IMR-90 (cell line): ENCODE data around the gene GRID1. TPM values are rescaled to one million over a fixed set of nuclear protein-coding genes. Genes with fewer than 3 reads are reported as not detected.

Experiments
- ATAC-seq: fragments of 200-7000 bp; cut with Tn5 transposase; 2 replicates; pipeline ENCODE4 v1.9.1; 2020; ENCODE audit warnings: low read depth, mild to moderate bottlenecking, moderate library complexity
- BruUV-seq: library from RNA; stranded (reverse); fragments of 400-500 nt; replicated peaks from 2 replicates; lab custom pipeline; 2021; lab: Mats Ljungman, UMichigan
- CTCF ChIA-PET: fragments of 300-600 bp; formaldehyde crosslinking; extraction: SDS; loops from one replicate; lab custom pipeline; 2021; ENCODE audit warnings: antibody characterized with exemption; lab: Yijun Ruan, JAX
- POLR2A ChIA-PET: fragments of 300-600 bp; sonication (Branson Sonifier 250); formaldehyde crosslinking; loops from one replicate; lab custom pipeline; 2022; ENCODE audit warnings: antibody characterized with exemption; ENCODE audit not compliant: unreplicated experiment; lab: Charles Lee
- DNase-seq: peaks from one replicate; pipeline ENCODE4 v3.0.0; 2013
- H2AFZ ChIP-seq: replicated peaks from 2 replicates; pipeline ENCODE3; 2013; ENCODE audit warnings: low read length, mild to moderate bottlenecking; ENCODE audit not compliant: poor library complexity
- H2AK5ac ChIP-seq: 2 replicates; pipeline ENCODE4 v1.6.1; 2013; ENCODE audit warnings: low read depth, low read length, inconsistent platforms
- H2AK9ac ChIP-seq: replicated peaks from 2 replicates; pipeline ENCODE3; 2013; ENCODE audit warnings: mild to moderate bottlenecking, low read depth, low read length, moderate library complexity; ENCODE audit not compliant: poor library complexity
- H2BK120ac ChIP-seq: 2 replicates; pipeline ENCODE4 v1.6.1; 2013; ENCODE audit warnings: low read depth, low read length, inconsistent platforms
- H2BK15ac ChIP-seq: 3 replicates; pipeline ENCODE4 v1.6.1; 2013; ENCODE audit warnings: low read depth, low read length, inconsistent platforms
- H2BK20ac ChIP-seq: 2 replicates; pipeline ENCODE4 v1.6.1; 2013; ENCODE audit warnings: low read depth, mild to moderate bottlenecking, inconsistent platforms, low read length, moderate library complexity
- H2BK5ac ChIP-seq: 2 replicates; pipeline ENCODE4 v1.6.1; 2013; ENCODE audit warnings: mild to moderate bottlenecking, low read depth, low read length, inconsistent platforms; ENCODE audit not compliant: poor library complexity, severe bottlenecking
- H3K14ac ChIP-seq: replicated peaks from 2 replicates; pipeline ENCODE4 v1.6.1; 2013; ENCODE audit warnings: low read depth, low read length, inconsistent platforms
- H3K18ac ChIP-seq: 2 replicates; pipeline ENCODE4 v1.6.1; 2013; ENCODE audit warnings: low read depth, low read length, control low read depth
- H3K23ac ChIP-seq: 2 replicates; pipeline ENCODE4 v1.6.1; 2013; ENCODE audit warnings: low read depth, low read length, inconsistent platforms
- H3K27ac ChIP-seq: 2 replicates; pipeline ENCODE4 v1.5.1; 2013; ENCODE audit warnings: mild to moderate bottlenecking, control low read depth, low read length; ENCODE audit not compliant: insufficient read depth
- H3K27me3 ChIP-seq: 2 replicates; pipeline ENCODE4 v1.6.1; 2013; ENCODE audit warnings: low read length; ENCODE audit not compliant: control insufficient read depth, insufficient read depth
- H3K36me3 ChIP-seq: 2 replicates; pipeline ENCODE4 v1.6.1; 2013; ENCODE audit warnings: low read length, mixed read lengths; ENCODE audit not compliant: control insufficient read depth, insufficient read depth
- H3K4ac ChIP-seq: 2 replicates; pipeline ENCODE4 v1.6.1; 2013; ENCODE audit warnings: low read depth, low read length, inconsistent platforms
- H3K4me1 ChIP-seq: 2 replicates; pipeline ENCODE4 v1.6.1; 2013; ENCODE audit warnings: low read length, mixed read lengths; ENCODE audit not compliant: control insufficient read depth, insufficient read depth
- H3K4me2 ChIP-seq: 2 replicates; pipeline ENCODE4 v1.6.1; 2013; ENCODE audit warnings: low read depth, mild to moderate bottlenecking, control low read depth, low read length, moderate library complexity
- H3K4me3 ChIP-seq: 2 replicates; pipeline ENCODE4 v1.5.1; 2013; ENCODE audit warnings: low read depth, mild to moderate bottlenecking, control low read depth, low read length, moderate library complexity; ENCODE audit not compliant: insufficient read depth
- H3K56ac ChIP-seq: 2 replicates; pipeline ENCODE4 v1.6.1; 2013; ENCODE audit warnings: low read length, inconsistent platforms; ENCODE audit not compliant: insufficient read depth; ENCODE audit errors: extremely low read depth
- H3K79me1 ChIP-seq, 2 experiments: 2 replicates each; pipeline ENCODE4 v1.6.1; 2013; ENCODE audit warnings: low read length in 2 of 2, inconsistent platforms in 1 of 2, low read depth in 1 of 2
- H3K9ac ChIP-seq: 2 replicates; pipeline ENCODE4 v1.6.1; 2013; ENCODE audit warnings: low read depth, low read length, control low read depth
- H3K9me1 ChIP-seq: 2 replicates; pipeline ENCODE4 v1.6.1; 2013; ENCODE audit warnings: low read length, inconsistent platforms; ENCODE audit not compliant: insufficient read depth
- H3K9me3 ChIP-seq: 2 replicates; pipeline ENCODE4 v1.6.1; 2013; ENCODE audit warnings: low read length; ENCODE audit not compliant: control insufficient read depth, insufficient read depth
- H4K20me1 ChIP-seq: 2 replicates; pipeline ENCODE4 v1.6.1; 2013; ENCODE audit warnings: low read length, inconsistent platforms; ENCODE audit not compliant: insufficient read depth
- H4K5ac ChIP-seq: 2 replicates; pipeline ENCODE4 v1.6.1; 2013; ENCODE audit warnings: mild to moderate bottlenecking, low read depth, low read length, control low read depth
- H4K8ac ChIP-seq, 2 experiments: 2 replicates each; pipeline ENCODE4 v1.6.1; 2013; ENCODE audit warnings: low read depth in 2 of 2, low read length in 2 of 2, control low read depth in 1 of 2, inconsistent platforms in 1 of 2
- H4K91ac ChIP-seq: 2 replicates; pipeline ENCODE4 v1.6.1; 2013; ENCODE audit warnings: low read depth, low read length, inconsistent platforms; ENCODE audit not compliant: insufficient read depth
- BHLHE40 ChIP-seq: fragments of 150-350 bp; IDR thresholded peaks from 2 replicates; pipeline ENCODE4 v1.6.1; 2016; ENCODE audit warnings: mild to moderate bottlenecking, low read depth, low read length
- NFE2L2 ChIP-seq: fragments of 150-350 bp; IDR thresholded peaks from 2 replicates; pipeline ENCODE4 v1.6.1; 2016; ENCODE audit warnings: low read depth, mild to moderate bottlenecking, low read length
- RAD21 ChIP-seq: IDR thresholded peaks from 2 replicates; pipeline ENCODE4 v1.6.1; 2012; ENCODE audit warnings: low read length, improper control_type of control experiment
- SMC3 ChIP-seq: fragments of 150-350 bp; IDR thresholded peaks from 2 replicates; pipeline ENCODE4 v1.6.1; 2016; ENCODE audit warnings: low read depth, mild to moderate bottlenecking, antibody characterized with exemption, low read length, moderate library complexity
- WGBS, 2 experiments: methylation state at CpG; one replicate each; pipeline versions ENCODE4 v1.1.5 to v1.1.7; 2013; ENCODE audit warnings: missing lambda C conversion rate in 2 of 2; ENCODE audit not compliant: insufficient read length in 1 of 2; ENCODE audit errors: extremely low coverage in 2 of 2; 5-methylcytosine and 5-hydroxymethylcytosine counted together
- dilution Hi-C: fragments of 300-500 bp; cut with HindIII; formaldehyde crosslinking; loops from one replicate; pipeline ENCODE4 v1.14.3; 2018; ENCODE audit warnings: low sequenced_read_pairs; ENCODE audit not compliant: unreplicated experiment
- in situ Hi-C: fragments of 300-500 bp; cut with MboI; formaldehyde crosslinking; loops from 3 replicates; pipeline ENCODE4 v1.14.3; 2019; ENCODE audit warnings: low sequenced_read_pairs, inconsistent platforms, mixed read lengths
- intact Hi-C: fragments of 100-400 bp; cut with micrococcal nuclease; formaldehyde crosslinking; loops from 2 replicates; pipeline ENCODE4 v1.10.0; 2022
- polyA plus RNA-seq, 3 experiments: library from polyadenylated mRNA; depleted of rRNA; stranded (reverse); fragments of >200 nt; gene quantifications; 2 replicates each; pipeline ENCODE4 v1.2.3, GENCODE V29; 2012; ENCODE audit warnings: low replicate concordance in 1 of 3
- total RNA-seq: library from RNA; depleted of rRNA; stranded (reverse); fragments of >200 nt; gene quantifications from 2 replicates; pipeline ENCODE4 v1.2.3, GENCODE V29; 2012
- TF ChIP-seq, protein P1 (sequence below): conservative IDR thresholded peaks from 2 replicates; pipeline ENCODE4 v1.5.1; 2012; ENCODE audit warnings: mild to moderate bottlenecking, low read depth, low read length, improper control_type of control experiment

GRID1 gene
- total and polyA plus RNA-seq, 2 of the 4 experiments (the other 2 are of a cell fraction) = not detected

DNA sequence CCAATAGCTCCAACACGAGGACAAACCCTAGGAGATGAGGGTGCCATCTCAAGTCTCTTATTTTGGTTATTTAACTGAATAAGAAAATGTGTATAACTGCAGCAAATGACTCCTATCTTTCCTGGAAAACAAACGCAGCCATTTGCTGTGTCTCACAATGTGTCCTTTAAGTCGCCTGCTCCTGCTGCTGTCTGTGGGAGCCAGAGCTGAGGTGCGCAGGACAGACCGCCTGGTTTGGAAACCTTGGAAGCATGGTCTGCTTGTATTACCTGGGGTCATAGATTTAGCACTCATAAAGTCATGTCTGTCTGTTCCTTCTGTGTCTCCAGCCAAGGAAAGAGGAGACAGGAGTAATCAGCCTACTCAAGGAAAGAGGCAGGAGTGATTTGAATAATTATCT lies 760.2 kb downstream of the GRID1 start:
- no peak overlapping the region for H3K18ac ChIP-seq
- H3K36me3 ChIP-seq = no peaks in the 10 kb centered on the region
- no peak overlapping the region for H3K4ac ChIP-seq
- no peak for TF ChIP-seq BHLHE40
- no peak for TF ChIP-seq NFE2L2
- TF ChIP-seq SMC3 = no peak
- no peak for TF ChIP-seq RAD21
- TF ChIP-seq, protein P1, sequence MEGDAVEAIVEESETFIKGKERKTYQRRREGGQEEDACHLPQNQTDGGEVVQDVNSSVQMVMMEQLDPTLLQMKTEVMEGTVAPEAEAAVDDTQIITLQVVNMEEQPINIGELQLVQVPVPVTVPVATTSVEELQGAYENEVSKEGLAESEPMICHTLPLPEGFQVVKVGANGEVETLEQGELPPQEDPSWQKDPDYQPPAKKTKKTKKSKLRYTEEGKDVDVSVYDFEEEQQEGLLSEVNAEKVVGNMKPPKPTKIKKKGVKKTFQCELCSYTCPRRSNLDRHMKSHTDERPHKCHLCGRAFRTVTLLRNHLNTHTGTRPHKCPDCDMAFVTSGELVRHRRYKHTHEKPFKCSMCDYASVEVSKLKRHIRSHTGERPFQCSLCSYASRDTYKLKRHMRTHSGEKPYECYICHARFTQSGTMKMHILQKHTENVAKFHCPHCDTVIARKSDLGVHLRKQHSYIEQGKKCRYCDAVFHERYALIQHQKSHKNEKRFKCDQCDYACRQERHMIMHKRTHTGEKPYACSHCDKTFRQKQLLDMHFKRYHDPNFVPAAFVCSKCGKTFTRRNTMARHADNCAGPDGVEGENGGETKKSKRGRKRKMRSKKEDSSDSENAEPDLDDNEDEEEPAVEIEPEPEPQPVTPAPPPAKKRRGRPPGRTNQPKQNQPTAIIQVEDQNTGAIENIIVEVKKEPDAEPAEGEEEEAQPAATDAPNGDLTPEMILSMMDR = no peak
- CTCF ChIA-PET = no interaction called here
- no peaks in the 10 kb centered on the region for H3K27me3 ChIP-seq
- H4K5ac ChIP-seq = no peak overlapping the region
- H3K23ac ChIP-seq = no peak overlapping the region
- no peaks in the 10 kb centered on the region for H3K79me1 ChIP-seq
- no peaks in the 10 kb centered on the region for H4K20me1 ChIP-seq
- no peak overlapping the region for H3K4me2 ChIP-seq
- no peak overlapping the region for H4K91ac ChIP-seq
- no peaks in the 10 kb centered on the region for H3K9me1 ChIP-seq
- in situ Hi-C loops (no loop called here), intact Hi-C loops (no loop called here), dilution Hi-C loops (no loop called here)
- no peak overlapping the region for H3K4me3 ChIP-seq
- H2BK20ac ChIP-seq = no peak overlapping the region
- H2BK5ac ChIP-seq = no peak overlapping the region
- no peak overlapping the region for H4K8ac ChIP-seq
- POLR2A ChIA-PET = no interaction called here
- WGBS, 2 experiments = 87% methylated on average over 3 of the region's 5 CpGs; no CpG with 5 or more reads in 1 of the 2 experiments
- DNase-seq (no peak), ATAC-seq (no peak)
- H2AK9ac ChIP-seq = no peak overlapping the region
- no peak overlapping the region for H2AFZ ChIP-seq
- H3K56ac ChIP-seq = no peak overlapping the region
- H2AK5ac ChIP-seq = no peak overlapping the region
- no peak overlapping the region for H3K14ac ChIP-seq
- H3K9ac ChIP-seq = no peak overlapping the region
- no peak overlapping the region for H3K27ac ChIP-seq
- BruUV-seq = no TSS peak
- no peak overlapping the region for H2BK120ac ChIP-seq
- peaks cover 28% of the 10 kb centered on the region for H3K9me3 ChIP-seq
- no peaks in the 10 kb centered on the region for H3K4me1 ChIP-seq
- H2BK15ac ChIP-seq = no peak overlapping the region
